Subcutaneous adipose tissue (tissue), 4 donors: ENCODE results near the gene FNBP1L. TPM values are rescaled to one million over a fixed set of nuclear protein-coding genes. Genes with fewer than 3 reads are reported as not detected.

Experiments
- total RNA-seq, 4 donors: library from RNA; depleted of rRNA; stranded (reverse); fragments of >200 nt; gene quantifications; one replicate each; pipeline ENCODE4 v1.1.0, GENCODE V29; 2016
- TF ChIP-seq, protein P1 (sequence below): fragments of 450-650 bp; IDR thresholded peaks from one replicate; pipeline ENCODE4 v1.5.1; 2016; ENCODE audit warnings: low read depth, mild to moderate bottlenecking, control low read depth, antibody characterized with exemption, moderate library complexity

The FNBP1L gene
- total RNA-seq, 4 donors from 2014 or later: 30.1 to 53.1 (median 38.6) TPM

DNA sequence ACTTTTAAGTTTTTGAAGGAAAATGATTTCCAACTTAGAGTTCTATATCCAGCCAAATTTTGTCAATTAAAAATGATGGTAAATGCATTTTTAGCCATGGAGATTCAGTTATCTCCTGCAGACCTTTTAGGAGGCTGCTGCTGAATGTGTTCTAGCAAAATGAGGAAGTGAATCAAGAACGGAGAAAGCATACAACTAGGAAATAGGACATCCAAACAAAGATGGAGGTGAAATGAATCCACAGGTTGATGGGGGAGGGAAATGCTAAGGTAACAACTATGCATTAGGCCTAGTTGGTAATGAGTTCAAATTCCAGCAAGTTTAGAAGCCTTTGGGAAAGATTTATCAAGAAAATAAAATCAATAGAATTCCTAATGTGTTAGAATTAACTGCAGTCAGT is 80.5 kb downstream of the FNBP1L start:
- TF ChIP-seq, protein P1, sequence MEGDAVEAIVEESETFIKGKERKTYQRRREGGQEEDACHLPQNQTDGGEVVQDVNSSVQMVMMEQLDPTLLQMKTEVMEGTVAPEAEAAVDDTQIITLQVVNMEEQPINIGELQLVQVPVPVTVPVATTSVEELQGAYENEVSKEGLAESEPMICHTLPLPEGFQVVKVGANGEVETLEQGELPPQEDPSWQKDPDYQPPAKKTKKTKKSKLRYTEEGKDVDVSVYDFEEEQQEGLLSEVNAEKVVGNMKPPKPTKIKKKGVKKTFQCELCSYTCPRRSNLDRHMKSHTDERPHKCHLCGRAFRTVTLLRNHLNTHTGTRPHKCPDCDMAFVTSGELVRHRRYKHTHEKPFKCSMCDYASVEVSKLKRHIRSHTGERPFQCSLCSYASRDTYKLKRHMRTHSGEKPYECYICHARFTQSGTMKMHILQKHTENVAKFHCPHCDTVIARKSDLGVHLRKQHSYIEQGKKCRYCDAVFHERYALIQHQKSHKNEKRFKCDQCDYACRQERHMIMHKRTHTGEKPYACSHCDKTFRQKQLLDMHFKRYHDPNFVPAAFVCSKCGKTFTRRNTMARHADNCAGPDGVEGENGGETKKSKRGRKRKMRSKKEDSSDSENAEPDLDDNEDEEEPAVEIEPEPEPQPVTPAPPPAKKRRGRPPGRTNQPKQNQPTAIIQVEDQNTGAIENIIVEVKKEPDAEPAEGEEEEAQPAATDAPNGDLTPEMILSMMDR: no peak

DNA sequence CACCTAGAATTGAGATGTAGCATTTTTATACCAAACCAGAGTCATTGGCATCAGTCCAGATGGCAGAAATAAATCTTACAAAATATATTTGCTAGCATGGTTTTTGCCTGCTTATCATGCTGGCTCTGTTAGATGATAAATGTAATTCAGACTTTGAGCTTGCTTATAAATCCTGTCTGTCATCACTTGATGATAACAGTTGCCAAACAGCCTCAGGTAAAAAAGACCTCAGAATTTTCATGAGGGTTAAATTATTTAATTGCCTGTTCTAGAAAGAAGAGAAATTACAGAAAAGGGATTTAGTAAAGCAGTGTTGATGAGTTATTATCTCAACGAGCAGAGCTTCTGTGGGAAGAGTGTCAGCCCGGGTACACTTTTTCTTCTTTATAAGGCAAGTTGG is 83.3 kb downstream of the FNBP1L start:
- TF ChIP-seq, protein P1: no peak

DNA sequence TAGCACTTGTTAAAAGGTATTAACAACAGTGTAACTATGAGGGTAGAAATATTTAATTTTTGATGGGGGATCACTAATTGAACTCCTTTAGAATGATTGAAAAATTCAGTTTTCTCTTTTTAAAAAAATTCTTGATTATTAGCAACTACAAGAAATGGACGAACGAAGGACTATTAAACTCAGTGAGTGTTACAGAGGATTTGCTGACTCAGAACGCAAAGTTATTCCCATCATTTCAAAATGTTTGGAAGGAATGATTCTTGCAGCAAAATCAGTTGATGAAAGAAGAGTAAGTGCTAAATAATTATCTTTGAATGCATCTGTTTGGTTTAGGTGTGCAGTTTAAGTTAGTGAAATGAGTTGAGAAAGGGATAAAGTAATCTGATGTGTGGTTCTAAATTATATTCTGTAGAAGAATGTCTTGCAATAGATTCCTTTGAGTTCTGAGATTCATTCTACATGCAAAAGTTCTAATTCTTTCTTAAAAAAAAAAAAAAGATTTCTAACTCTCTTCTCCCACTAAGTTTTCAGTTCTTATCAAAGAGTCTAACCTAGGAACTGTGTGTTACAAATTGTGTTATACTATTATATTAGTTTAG is 85.0 kb downstream of the FNBP1L start:
- TF ChIP-seq, protein P1: no peak

DNA sequence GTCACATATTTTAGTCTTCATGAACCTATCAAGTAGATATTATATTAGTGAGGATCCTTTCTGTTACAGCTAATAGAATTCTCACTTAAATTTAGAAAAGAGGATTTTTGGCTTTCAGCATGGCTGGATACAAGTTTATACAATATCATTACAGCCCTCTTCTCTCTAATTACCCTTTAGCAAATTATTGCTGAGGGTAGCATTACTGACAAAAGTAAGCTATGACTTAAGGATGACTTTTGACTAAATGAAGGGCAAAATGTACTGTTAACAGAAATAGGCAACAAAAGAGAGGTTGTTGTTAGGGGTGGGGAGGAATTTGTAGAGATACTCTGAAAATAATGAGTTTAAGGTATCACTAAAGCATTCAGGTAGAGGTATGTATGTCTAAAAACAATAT is 85.8 kb downstream of the FNBP1L start:
- TF ChIP-seq, protein P1: no peak

DNA sequence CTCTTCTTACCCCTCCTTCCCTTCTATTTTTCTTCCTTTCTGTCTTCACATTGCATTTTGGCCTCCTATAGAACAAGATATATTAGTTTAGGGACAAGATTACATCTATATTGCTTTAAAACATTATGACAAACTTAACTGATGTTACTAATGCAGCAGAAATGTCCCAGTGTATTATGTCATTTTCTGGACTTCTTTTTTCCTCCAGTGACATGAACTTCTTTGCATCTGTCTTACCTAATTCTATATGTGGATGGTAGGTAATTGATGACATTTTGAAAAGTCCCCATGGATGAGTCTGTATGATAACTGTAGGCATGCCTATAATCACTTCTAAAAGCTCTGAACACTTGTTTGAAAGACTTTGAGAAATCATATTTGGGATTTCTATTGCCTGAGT is 89.5 kb downstream of the FNBP1L start:
- TF ChIP-seq, protein P1: no peak

DNA sequence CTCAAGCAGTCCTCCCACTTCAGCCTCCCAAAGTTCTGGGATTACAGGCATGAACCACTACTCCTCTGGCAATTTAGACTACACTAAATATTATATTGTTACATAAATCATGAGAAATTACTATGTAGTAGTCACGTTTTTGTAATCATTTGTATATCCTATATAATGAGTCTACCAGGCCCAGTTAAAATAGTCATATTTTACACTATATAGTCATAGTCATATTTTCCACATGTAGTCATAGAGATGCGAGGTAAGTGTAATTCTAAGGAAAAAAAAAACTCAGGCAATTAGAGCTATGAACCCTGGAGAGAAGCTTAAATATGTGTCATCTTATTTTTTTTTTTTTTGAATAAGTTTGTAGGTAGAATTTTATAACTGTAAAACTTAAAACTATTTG is 90.0 kb downstream of the FNBP1L start:
- TF ChIP-seq, protein P1: no peak

DNA sequence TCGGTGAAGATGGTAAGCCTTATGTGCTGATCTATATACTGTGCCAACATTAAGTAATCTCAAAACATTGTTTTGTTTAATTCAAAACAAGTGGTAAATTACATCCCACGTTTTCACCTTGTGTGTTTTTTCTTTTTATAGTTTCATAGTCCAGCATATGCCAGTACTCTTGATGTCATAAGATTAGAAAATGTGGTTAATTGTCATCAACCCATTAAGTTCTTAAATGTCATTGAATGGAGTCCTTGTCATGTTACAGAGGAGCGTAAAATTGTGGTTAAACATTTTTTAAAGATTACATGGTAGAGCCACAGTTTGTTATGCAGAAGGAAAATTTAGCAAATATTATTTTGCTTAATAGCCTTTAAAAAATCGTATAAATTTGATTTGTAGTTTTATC is 93.1 kb downstream of the FNBP1L start:
- TF ChIP-seq, protein P1: no peak
